ENCODE data around the gene CDH23. TPM values are rescaled to one million over a fixed set of nuclear protein-coding genes. Genes with fewer than 3 reads are reported as not detected.

CDH23 gene
- total RNA-seq, 2 experiments from 2014 or later: 0.16 to 0.61 TPM

- Mint-ChIP-seq H3K9me3 (ENCODE audit: low read depth) (peaks cover 3% of the 10 kb centered on the region), H3K36me3 (peaks cover 3% of the 10 kb centered on the region), H3K27ac (no peak overlapping the region), H3K4me3 (no peak overlapping the region), H3K4me1 (peaks cover 18% of the 10 kb centered on the region), H3K27me3 (no peaks in the 10 kb centered on the region)
- CTCF ChIA-PET: interaction anchor here (1.3 to 11.3 kb wide), 3 partner anchors 9 to 22 kb away, joined by 4 to 235 read pairs (median 5); partner anchors contain the start of gene C10orf105
- ATAC-seq: no peak
- no peak for DNase-seq
These were observed 293.5 kb downstream of the CDH23 start for GRCh38 chr10:71690094-71690720.

GRCh38 chr10:71691405-71691804 lies 294.7 kb downstream of the CDH23 start:
- Mint-ChIP-seq H3K4me3 (no peak overlapping the region), H3K27ac (no peak overlapping the region), H3K27me3 (no peaks in the 10 kb centered on the region), H3K4me1 (peaks cover 21% of the 10 kb centered on the region), H3K36me3 (peaks cover 3% of the 10 kb centered on the region), H3K9me3 (ENCODE audit: low read depth) (peaks cover 3% of the 10 kb centered on the region)
- CTCF ChIA-PET: interaction anchor here (1.4 to 11.3 kb wide), 3 partner anchors 8 to 27 kb away, joined by 4 to 235 read pairs (median 4); partner anchors contain the start of gene C10orf105
- DNase-seq (no peak), ATAC-seq (no peak)

DNA sequence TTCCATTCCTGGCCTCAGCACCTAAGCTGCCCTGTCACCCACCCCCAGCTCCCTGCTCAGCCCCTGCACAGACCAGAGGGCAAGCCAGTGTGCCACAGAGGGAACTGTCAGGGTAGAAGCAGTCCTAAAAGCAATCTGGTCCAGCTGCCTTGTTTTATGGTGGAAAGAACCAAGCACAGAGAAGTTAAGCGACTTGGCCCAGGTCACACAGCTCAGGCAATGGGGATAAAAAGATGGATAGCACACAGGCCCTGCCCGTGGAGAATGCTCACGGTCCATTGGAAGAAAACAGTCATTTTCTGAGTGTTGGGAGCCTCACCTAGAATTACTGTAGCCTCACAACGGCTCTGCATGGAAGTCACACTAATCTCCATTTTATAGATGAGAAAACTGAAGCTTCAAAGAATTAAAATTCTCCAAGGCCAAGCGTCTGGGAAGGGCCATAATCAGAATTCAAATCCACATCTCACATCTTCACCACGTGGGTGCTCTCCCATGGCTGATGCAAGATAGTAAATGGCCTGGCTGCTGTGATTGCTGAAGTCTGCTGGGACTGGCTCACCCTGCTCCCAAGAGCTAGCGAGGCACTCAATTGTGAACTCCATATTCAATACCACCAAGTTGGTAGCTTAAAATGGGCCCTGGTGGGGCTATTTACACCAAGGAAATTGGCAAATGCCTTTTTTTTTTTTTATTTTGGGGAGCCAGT lies 296.0 kb downstream of the CDH23 start:
- Mint-ChIP-seq H3K4me3 (no peak overlapping the region), H3K36me3 (peaks cover 3% of the 10 kb centered on the region), H3K9me3 (ENCODE audit: low read depth) (peaks cover 3% of the 10 kb centered on the region), H3K27me3 (no peaks in the 10 kb centered on the region), H3K27ac (no peak overlapping the region), H3K4me1 (peaks cover 34% of the 10 kb centered on the region)
- DNase-seq (no peak), ATAC-seq (no peak)
- CTCF ChIA-PET: interaction anchor here (0.6 to 11.3 kb wide), 8 partner anchors 13 to 667 kb away, joined by 3 to 235 read pairs (median 3); partner anchors contain the start of genes C10orf105 and VSIR

GRCh38 chr10:71693377-71693776 lies 296.7 kb downstream of the CDH23 start:
- Mint-ChIP-seq H3K36me3 (no peaks in the 10 kb centered on the region), H3K27me3 (no peaks in the 10 kb centered on the region), H3K4me3 (no peak overlapping the region), H3K9me3 (ENCODE audit: low read depth) (no peaks in the 10 kb centered on the region), H3K4me1 (peaks cover 40% of the 10 kb centered on the region), H3K27ac (peak overlapping the region; percentile 36)
- ATAC-seq (no peak), DNase-seq (no peak)
- CTCF ChIA-PET: interaction anchor here (0.6 to 11.3 kb wide), 9 partner anchors 14 to 666 kb away, joined by 3 to 235 read pairs (median 3); partner anchors contain the start of genes C10orf105 and VSIR

DNA sequence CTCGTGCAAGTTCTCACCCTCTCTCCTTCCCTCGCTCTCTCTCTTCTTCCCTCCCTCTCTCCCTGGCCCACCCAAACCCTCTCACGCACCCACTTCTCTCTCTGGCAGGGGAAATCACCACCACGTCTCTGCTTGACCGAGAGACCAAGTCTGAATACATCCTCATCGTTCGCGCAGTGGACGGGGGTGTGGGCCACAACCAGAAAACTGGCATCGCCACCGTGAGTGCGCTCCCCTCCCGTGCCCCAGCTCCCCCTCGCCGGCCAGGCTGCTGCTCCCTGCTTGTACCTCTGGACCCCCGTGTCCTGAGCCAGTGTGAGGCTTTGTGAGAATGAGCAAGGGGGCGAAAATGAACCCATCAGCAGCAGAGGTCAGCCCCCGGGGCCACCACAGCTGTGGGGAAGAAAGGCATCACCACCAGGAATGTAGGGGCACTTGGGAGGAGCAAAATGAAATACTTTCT lies 297.4 kb downstream of the CDH23 start:
- H3K27ac Mint-ChIP-seq: peak overlapping the region; percentile 36
- CTCF ChIA-PET: interaction anchor here (0.6 to 11.3 kb wide), 12 partner anchors 18 to 909 kb away, joined by 3 to 235 read pairs (median 5); partner anchors contain the start of genes C10orf105 and VSIR
- no peak overlapping the region for H3K4me3 Mint-ChIP-seq

GRCh38 chr10:71694567-71694968 lies 297.8 kb downstream of the CDH23 start:
- CTCF ChIA-PET: interaction anchor here (0.6 to 11.3 kb wide), 13 partner anchors 17 to 908 kb away, joined by 3 to 235 read pairs (median 4); partner anchors contain the start of genes C10orf105 and VSIR
- Mint-ChIP-seq H3K9me3 (ENCODE audit: low read depth) (no peaks in the 10 kb centered on the region), H3K27ac (peak overlapping the region; percentile 42), H3K4me1 (peaks cover 51% of the 10 kb centered on the region), H3K4me3 (peak overlapping the region; percentile 15), H3K27me3 (peaks cover 3% of the 10 kb centered on the region), H3K36me3 (no peaks in the 10 kb centered on the region)
- DNase-seq (peak; percentile 76), ATAC-seq (peak; percentile 63)

More for the DNA sequence above, 297.4 kb downstream of the CDH23 start:
- H3K9me3 Mint-ChIP-seq (ENCODE audit: low read depth): no peaks in the 10 kb centered on the region
- H3K27me3 Mint-ChIP-seq: no peaks in the 10 kb centered on the region
- H3K36me3 Mint-ChIP-seq: no peaks in the 10 kb centered on the region
- DNase-seq (no peak), ATAC-seq (no peak)
- peaks cover 47% of the 10 kb centered on the region for H3K4me1 Mint-ChIP-seq

DNA sequence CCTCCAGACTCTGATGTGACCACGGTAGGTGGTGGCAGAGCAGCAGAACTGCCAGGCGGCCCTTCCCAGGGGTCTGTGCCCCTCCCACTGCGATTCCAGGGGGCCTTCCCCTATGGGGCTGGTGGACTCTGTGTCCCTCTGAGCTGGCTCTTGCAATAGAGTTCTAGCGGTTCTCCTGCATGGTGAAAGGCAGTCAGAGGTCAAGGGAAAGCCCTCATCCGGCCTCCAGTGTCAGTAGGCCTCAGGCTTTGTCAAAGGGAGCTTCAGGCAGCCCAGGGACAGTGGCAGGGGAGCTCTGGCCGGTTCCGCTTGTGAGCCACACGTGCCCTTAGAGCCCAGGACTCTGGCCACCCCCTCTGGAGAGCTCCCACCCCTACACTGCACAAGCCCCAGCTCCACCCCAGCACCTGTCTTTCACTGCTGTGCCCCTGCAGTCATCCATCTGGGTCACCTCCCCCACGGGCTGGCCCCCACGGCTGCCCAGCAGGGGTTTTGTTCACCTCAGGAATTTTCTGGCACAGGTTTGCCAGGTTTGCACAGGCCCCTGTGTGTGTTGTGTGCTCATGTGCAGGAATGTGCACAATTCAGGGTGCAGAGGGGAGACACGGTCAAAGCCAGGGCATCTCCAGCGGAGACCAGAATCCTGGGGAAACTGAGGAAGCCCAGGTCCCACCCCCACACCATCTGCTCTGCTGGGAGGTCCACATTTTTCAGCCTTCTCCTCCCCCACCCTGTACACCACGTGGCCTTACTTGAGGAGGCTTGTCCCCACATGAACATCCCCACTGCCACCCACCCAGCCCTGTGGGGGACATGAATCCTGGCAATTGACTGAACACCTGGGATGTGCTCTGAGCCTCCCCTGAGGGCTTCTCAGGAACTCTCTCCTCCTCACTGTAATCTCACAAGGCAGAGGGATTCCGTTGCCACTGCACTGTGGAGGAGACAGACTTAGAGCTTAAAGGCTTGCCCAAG lies 299.1 kb downstream of the CDH23 start:
- Mint-ChIP-seq H3K36me3 (no peaks in the 10 kb centered on the region), H3K27ac (no peak overlapping the region), H3K4me3 (no peak overlapping the region), H3K9me3 (ENCODE audit: low read depth) (no peaks in the 10 kb centered on the region), H3K27me3 (peaks cover 8% of the 10 kb centered on the region), H3K4me1 (peaks cover 51% of the 10 kb centered on the region)
- CTCF ChIA-PET: interaction anchor here (0.9 to 11.3 kb wide), 24 partner anchors 8 to 382 kb away, joined by 3 to 235 read pairs (median 6); partner anchors contain the start of genes C10orf105 and VSIR
- DNase-seq: no peak
- ATAC-seq: no peak

DNA sequence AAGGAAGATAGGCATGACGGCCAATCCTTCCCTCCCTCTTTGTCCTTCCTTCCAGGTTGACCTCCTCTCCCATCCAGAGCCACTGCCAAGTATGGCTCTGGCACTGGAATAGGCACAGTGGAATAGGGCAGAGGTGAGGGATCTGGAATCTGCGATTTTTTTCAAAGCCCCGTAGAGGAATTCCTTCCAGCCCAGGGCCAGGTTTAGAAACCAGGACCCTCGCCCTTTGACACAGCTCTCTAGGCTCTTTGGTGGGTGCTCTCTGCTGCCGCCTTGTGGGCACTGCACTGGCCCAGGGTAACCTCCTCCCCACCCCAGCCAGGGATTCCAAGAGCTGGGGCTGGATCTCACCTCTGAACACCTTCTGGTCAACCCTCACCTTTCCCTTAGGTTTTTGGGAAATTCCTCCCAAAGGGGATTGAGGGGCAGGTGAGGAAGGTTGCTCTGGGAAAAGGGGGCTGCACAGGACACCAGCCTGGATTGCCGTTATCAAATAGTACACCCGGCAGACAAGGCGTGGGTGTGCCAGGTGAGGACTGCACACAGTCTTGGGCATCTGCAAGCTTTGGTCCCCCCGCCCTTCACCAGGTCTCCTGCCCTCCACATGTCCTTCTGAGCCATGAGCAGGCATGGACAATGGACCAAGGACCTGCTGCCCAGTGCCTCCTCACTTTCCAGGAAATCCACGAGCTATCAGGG lies 300.1 kb downstream of the CDH23 start:
- peaks cover 8% of the 10 kb centered on the region for H3K27me3 Mint-ChIP-seq
- DNase-seq (peak; percentile 75), ATAC-seq (peak; percentile 66)
- H3K27ac Mint-ChIP-seq: no peak overlapping the region
- CTCF ChIA-PET: interaction anchor here (0.6 to 11.3 kb wide), 30 partner anchors 9 to 383 kb away, joined by 3 to 235 read pairs (median 4); partner anchors contain the start of genes C10orf105, PSAP, SLC29A3 and VSIR
- no peaks in the 10 kb centered on the region for H3K36me3 Mint-ChIP-seq
- no peaks in the 10 kb centered on the region for H3K9me3 Mint-ChIP-seq (ENCODE audit: low read depth)
- peaks cover 51% of the 10 kb centered on the region for H3K4me1 Mint-ChIP-seq
- H3K4me3 Mint-ChIP-seq: no peak overlapping the region

- no peak overlapping the region for H3K4me3 Mint-ChIP-seq
- H3K9me3 Mint-ChIP-seq (ENCODE audit: low read depth): no peaks in the 10 kb centered on the region
- ATAC-seq (peak; percentile 56), DNase-seq (peak; percentile 82)
- H3K27me3 Mint-ChIP-seq: peaks cover 8% of the 10 kb centered on the region
- no peaks in the 10 kb centered on the region for H3K36me3 Mint-ChIP-seq
- H3K4me1 Mint-ChIP-seq: peaks cover 51% of the 10 kb centered on the region
- CTCF ChIA-PET: interaction anchor here (0.6 to 11.3 kb wide), 26 partner anchors 8 to 384 kb away, joined by 3 to 235 read pairs (median 5); partner anchors contain the start of genes C10orf105, SLC29A3 and VSIR
- peak overlapping the region; percentile 69 for H3K27ac Mint-ChIP-seq
These were observed 301.4 kb downstream of the CDH23 start for GRCh38 chr10:71697938-71698709.

DNA sequence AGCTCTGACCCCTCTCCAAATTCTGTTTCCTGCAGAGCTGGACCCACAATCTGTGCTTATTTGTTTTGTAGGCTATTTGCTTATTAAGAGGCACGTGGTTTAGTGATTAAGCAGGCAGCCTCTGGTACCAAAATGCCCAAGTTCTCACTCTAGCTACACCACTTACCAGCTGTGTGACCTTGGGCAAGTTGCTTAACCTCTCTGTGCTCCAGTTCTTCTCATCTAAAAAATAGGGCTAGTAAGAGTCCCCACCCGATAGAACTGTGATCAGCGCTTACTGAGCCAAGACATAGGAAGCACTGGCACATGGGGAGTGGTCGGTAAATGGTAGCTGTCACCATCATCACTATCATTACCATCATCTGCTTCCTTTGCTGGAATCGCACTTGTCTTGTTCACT lies 302.0 kb downstream of the CDH23 start:
- peaks cover 8% of the 10 kb centered on the region for H3K27me3 Mint-ChIP-seq
- peaks cover 48% of the 10 kb centered on the region for H3K4me1 Mint-ChIP-seq

DNA sequence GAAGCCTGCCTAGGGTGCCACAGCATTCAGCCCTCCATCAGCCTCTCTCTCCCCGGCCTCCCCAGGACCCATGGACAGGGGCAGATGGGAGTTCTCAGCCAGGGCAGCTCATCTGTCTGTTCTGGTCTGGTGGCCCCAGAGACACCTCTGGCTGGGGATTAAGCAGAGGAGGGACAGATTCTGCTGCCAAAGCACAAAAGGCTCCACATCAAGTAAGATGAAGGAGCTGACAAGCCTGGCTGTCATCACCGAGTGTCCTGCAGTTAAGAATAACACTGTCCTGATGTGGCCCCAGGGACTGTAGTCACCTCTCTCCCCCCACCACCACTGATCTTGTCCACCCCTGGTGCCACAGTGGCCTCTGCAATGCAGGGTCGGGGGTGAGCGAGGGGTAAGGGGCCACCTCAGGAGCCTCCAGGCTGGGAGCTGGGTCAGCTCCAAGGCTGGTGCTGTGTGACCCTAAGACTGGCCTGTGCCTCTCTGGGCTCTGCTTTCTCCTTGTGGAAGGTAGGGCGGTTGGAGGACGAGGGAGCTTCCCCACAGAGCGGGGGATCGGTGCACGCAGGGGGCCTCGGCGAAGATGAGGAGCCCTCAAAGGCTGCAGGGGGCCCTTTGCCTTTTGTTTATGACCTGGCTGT lies 304.1 kb downstream of the CDH23 start:
- Mint-ChIP-seq H3K27ac (no peak overlapping the region), H3K4me3 (no peak overlapping the region), H3K36me3 (no peaks in the 10 kb centered on the region), H3K9me3 (ENCODE audit: low read depth) (no peaks in the 10 kb centered on the region), H3K4me1 (peaks cover 30% of the 10 kb centered on the region), H3K27me3 (peaks cover 8% of the 10 kb centered on the region)
- DNase-seq: no peak
- ATAC-seq: no peak
- CTCF ChIA-PET: interaction anchor here (1.1 to 11.3 kb wide), 4 partner anchors 11 to 196 kb away, joined by 3 to 235 read pairs (median 23); partner anchors contain the start of gene C10orf105

More for the DNA sequence above, 302.0 kb downstream of the CDH23 start:
- Mint-ChIP-seq H3K27ac (peak overlapping the region; percentile 69), H3K9me3 (ENCODE audit: low read depth) (no peaks in the 10 kb centered on the region), H3K36me3 (no peaks in the 10 kb centered on the region), H3K4me3 (no peak overlapping the region)
- peak; percentile 6 for ATAC-seq
- CTCF ChIA-PET: interaction anchor here (0.6 to 11.3 kb wide), 18 partner anchors 9 to 385 kb away, joined by 3 to 235 read pairs (median 7); partner anchors contain the start of genes C10orf105, SLC29A3 and VSIR
- DNase-seq: no peak
